ENCODE results near the gene BBS9.

The BBS9 gene

GRCh38 chr7:33554046-33554445, 424.7 kb downstream of the BBS9 start:
- DNase-seq (ENCODE audit: low read depth): no peak

GRCh38 chr7:33554576-33554975, 425.2 kb downstream of the BBS9 start:
- no peak for DNase-seq (ENCODE audit: low read depth)

GRCh38 chr7:33556472-33556871, 427.1 kb downstream of the BBS9 start:
- no peak for DNase-seq (ENCODE audit: low read depth)

GRCh38 chr7:33558549-33559323, 429.4 kb downstream of the BBS9 start:
- no peak for DNase-seq (ENCODE audit: low read depth)

- no peak for DNase-seq (ENCODE audit: low read depth)
These were observed 430.0 kb downstream of the BBS9 start for GRCh38 chr7:33559324-33559710.

GRCh38 chr7:33562996-33563395, 433.6 kb downstream of the BBS9 start:
- no peak for DNase-seq (ENCODE audit: low read depth)

- no peak for DNase-seq (ENCODE audit: low read depth)
These were observed 434.3 kb downstream of the BBS9 start for GRCh38 chr7:33563651-33564050.

- DNase-seq (ENCODE audit: low read depth): no peak
These were observed 448.8 kb downstream of the BBS9 start for GRCh38 chr7:33578166-33578565.

- no peak for DNase-seq (ENCODE audit: low read depth)
These were observed 449.7 kb downstream of the BBS9 start for GRCh38 chr7:33578881-33579672.

- DNase-seq (ENCODE audit: low read depth): no peak
These were observed 450.3 kb downstream of the BBS9 start for GRCh38 chr7:33579673-33579960.

- DNase-seq (ENCODE audit: low read depth): no peak
These were observed 451.9 kb downstream of the BBS9 start for GRCh38 chr7:33581236-33581635.

GRCh38 chr7:33582104-33582503, 452.7 kb downstream of the BBS9 start:
- no peak for DNase-seq (ENCODE audit: low read depth)

GRCh38 chr7:33582533-33582932, 453.2 kb downstream of the BBS9 start:
- no peak for DNase-seq (ENCODE audit: low read depth)

GRCh38 chr7:33589911-33590310, 460.5 kb downstream of the BBS9 start:
- DNase-seq (ENCODE audit: low read depth): no peak

GRCh38 chr7:33590916-33591315, 461.6 kb downstream of the BBS9 start:
- no peak for DNase-seq (ENCODE audit: low read depth)

GRCh38 chr7:33591490-33591889, 462.1 kb downstream of the BBS9 start:
- no peak for DNase-seq (ENCODE audit: low read depth)

- DNase-seq (ENCODE audit: low read depth): no peak
These were observed 463.4 kb downstream of the BBS9 start for GRCh38 chr7:33592718-33593117.

- no peak for DNase-seq (ENCODE audit: low read depth)
These were observed 464.2 kb downstream of the BBS9 start for GRCh38 chr7:33593611-33594010.

- DNase-seq (ENCODE audit: low read depth): no peak
These were observed 467.3 kb downstream of the BBS9 start for GRCh38 chr7:33596686-33597085.

- no peak for DNase-seq (ENCODE audit: low read depth)
These were observed 467.8 kb downstream of the BBS9 start for GRCh38 chr7:33597181-33597580.

GRCh38 chr7:33601101-33601500, 471.7 kb downstream of the BBS9 start:
- no peak for DNase-seq (ENCODE audit: low read depth)

GRCh38 chr7:33601884-33602283, 472.5 kb downstream of the BBS9 start:
- no peak for DNase-seq (ENCODE audit: low read depth)

GRCh38 chr7:33604056-33604455, 474.7 kb downstream of the BBS9 start:
- DNase-seq (ENCODE audit: low read depth): no peak

- no peak for DNase-seq (ENCODE audit: low read depth)
These were observed 481.6 kb downstream of the BBS9 start for GRCh38 chr7:33610918-33611317.
